Activated CD8-positive, alpha-beta memory T cell treated with anti-CD3 and anti-CD28 coated beads, Interleukin-2, amount 50 U/mL, for 1 hour (primary cell): ENCODE results near the gene ZSCAN25.
"Not testable (repeated sequence)": the region's sequence is repeated elsewhere in the genome, so short reads cannot be mapped to it uniquely, and the experiment has no call there.

Experiments used
- DNase-seq: peaks from one replicate; pipeline ENCODE4 v3.0.0-alpha.2; 2020; ENCODE audit errors: extremely low read depth

ZSCAN25 gene

DNA sequence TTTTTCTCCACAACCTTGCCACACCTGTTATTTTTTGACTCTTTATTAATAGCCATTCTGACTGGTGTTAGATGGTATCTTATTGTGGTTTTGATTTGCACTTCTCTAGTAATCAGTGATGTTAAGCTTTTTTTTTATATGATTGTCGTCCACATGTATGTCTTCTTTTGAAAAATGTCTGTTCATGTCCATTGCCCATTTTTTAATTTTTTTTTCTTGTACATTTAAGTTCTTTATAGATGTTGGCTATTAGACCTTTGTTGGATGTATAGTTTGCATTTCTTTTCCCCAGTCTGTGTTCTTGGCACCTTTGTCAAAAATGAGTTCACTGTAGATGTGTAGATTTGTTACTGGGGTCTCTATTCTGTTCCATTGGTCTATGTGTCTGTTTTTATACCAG is 28.8 kb downstream of the ZSCAN25 start:
- DNase-seq, result no peak

DNA sequence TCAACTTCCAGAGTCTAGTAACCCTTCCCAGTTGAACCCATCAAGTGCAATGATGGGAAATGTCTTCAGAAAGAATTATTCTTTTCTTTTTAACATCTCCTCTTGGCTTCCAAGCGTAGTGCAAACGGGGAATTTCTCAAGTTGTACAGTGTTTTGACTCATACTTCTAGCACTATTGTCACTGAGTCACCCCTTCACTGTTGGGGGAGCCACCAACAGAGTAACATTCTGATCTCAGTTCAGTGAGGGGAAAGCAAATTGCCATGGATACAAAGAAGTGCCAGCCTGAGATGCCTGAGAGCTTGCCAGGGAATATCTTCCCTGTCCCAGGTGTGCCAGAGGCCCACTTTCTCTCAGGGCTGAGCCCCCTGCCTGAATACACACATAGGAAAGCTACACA is 32.1 kb downstream of the ZSCAN25 start:
- no peak for DNase-seq

GRCh38 chr7:99651290-99651689 is 34.5 kb downstream of the ZSCAN25 start:
- DNase-seq, result no peak

GRCh38 chr7:99652671-99653070 is 35.9 kb downstream of the ZSCAN25 start:
- no peak for DNase-seq

DNA sequence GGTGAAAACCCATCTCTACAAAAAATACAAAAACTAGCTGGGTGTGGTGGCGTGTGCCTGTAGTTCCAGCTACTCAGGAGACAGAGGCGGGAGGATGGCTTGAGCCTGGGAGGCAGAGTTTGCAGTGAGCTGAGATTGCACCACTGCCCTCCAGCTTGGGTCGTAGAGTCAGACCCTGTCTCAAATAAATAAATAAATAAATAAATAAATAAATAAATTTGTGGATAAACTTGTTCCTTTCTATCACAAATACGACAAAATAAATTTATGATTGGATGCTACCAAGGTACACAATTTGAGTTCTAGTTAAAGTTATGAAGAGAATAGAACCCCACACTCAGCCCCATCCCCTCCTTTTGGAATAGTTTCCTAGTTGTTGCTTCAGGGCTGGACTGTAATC is 36.5 kb downstream of the ZSCAN25 start:
- not testable (repeated sequence) for DNase-seq

- DNase-seq, result no peak
Observed at GRCh38 chr7:99653754-99654153, 37.0 kb downstream of the ZSCAN25 start.

GRCh38 chr7:99654626-99655025 is 37.9 kb downstream of the ZSCAN25 start:
- DNase-seq, result not testable (repeated sequence)

DNA sequence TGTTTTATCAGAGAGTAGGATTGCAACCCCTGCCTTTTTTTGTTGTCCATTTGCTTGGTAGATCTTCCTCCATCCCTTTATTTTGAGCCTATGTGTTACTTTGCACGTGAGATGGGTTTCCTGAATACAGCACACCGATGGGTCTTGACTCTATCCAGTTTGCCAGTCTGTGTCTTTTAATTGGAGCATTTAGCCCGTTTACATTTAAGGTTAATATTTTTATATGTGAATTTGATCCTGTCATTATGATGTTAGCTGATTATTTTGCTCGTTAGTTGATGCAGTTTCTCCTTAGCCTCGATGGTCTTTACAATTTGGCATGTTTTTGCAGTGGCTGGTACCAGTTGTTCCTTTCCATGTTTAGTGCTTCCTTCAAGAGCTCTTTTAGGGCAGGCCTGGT is 41.1 kb downstream of the ZSCAN25 start:
- not testable (repeated sequence) for DNase-seq

DNA sequence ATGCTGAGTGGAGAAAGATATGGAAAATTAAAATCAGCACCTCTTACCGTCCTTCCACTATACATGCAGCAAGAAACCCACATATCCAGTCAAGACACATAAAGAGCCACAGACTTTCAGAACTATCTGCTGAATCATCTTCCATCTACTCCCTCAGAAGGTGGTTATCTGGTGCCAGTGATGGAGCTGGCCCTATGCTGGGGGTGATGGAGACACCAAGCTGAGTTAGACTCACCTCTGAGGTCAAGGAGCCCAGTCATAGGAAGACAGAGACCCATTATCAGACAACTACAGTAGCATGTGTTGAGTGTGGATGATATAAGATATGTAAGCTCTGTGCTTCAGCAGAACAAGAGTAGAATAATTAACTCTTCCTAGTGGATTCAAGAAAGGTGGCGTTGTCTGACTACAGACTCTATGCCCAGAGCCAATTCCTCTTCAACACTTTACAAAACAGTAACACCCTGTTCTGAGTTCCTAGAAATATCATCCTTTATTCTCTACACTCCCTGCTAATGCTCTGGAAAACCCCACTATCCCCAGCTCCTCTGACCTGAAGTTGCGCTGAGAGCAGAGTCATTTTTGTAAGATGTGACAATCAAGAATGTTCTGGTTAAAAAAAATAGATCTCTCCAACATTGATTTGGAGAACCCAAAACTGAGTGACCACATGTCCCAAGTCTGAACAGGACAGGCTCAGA is 48.7 kb downstream of the ZSCAN25 start:
- DNase-seq, result no peak

GRCh38 chr7:99666013-99666395 is 49.3 kb downstream of the ZSCAN25 start:
- no peak for DNase-seq

DNA sequence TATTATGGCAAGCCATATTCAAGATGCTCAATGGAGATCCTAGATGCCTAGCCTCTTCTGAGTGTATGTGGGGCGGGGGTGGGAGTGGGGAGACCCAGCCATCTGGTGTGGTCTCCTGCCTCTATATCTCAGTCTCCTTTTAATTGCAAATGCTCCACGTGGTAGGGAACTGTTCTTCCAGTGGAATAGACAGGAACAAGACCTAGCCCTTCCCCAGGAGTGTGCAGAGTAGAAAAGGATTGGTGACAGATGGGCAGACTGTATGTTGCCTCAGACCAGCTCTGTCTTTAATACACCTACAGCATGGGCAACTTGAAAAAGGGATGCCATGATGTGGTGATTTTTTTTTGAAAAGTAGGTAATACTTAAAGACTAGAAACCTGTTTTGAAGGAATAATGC is 50.4 kb downstream of the ZSCAN25 start:
- DNase-seq, result no peak

DNA sequence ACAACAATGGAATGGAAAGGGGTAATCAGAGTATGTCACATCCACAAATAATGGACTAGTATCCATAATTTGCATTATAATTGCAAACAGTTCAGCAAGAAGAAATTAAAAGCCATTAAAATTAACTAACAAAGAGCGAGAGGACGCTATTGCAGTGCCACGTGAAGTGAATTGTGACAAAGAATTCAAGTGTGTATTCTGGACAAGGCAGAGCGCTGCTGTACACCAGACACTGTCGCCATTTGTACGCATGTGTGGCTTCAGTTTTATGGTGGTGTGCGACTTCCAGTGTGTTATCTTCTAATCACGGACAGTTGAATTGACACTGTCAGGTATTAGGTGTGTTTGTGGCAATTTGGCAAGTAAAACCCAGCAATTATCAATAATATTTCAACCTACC is 51.8 kb downstream of the ZSCAN25 start:
- DNase-seq, result no peak

DNA sequence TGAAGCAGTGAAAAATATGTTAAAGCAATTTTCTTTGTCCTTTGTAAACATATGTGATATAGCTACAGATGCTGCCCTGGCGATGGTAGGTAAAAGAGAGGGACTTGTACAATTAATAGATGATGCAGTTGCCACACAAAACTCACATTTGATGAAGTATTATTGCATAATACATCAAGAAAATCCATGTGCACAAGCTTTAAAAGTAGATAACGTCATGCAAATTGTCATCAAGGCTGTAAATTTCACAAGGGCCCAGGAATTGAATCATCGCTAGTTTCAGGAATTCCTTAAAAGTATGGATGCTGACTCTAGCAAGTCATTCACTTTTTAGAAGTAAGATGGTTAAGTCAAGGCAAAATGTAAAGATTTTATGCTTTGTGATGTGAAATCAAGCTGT is 53.0 kb downstream of the ZSCAN25 start:
- no peak for DNase-seq

GRCh38 chr7:99672573-99672972 is 55.8 kb downstream of the ZSCAN25 start:
- DNase-seq, result no peak

DNA sequence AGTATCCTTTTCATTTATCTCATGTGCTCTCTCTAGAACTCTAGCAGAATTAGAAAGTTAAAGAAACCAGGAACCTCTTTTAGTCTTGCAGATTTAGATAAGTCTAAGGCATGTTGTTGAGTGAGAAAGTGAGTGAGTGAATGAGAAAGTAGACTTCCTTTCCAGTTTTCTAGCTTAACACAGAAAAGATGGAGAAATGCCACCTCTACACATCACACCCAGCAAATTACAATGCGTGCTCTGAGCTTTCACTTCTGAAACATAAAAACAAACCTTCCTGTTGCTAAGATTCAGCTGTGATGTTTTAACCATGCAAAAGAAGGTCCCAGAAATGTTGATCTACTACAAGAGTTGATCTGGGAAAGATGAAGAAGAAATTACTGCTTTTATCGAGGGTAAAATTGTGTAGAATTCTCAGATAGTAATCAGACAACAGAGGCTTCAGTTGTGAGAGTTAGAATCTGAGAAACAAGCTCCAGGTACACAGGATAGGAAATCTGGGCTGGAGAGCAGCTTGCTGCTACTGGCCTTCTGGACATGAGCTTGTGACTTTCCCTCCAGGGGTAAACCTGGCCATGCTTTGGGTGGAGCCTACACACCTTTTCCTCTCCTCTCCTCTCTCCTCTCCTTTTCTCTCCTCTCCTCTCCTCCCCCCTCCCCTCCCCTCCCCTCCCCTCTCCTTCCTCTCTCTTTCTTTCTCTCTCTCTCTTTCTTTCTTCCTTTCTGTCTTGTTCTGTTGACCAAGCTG is 58.4 kb downstream of the ZSCAN25 start:
- DNase-seq, result no peak

GRCh38 chr7:99677013-99677647 is 60.4 kb downstream of the ZSCAN25 start:
- no peak for DNase-seq

- no peak for DNase-seq
Observed at GRCh38 chr7:99677648-99678045, 60.9 kb downstream of the ZSCAN25 start.

- DNase-seq, result no peak
Observed at GRCh38 chr7:99679032-99679399, 62.3 kb downstream of the ZSCAN25 start.

GRCh38 chr7:99679400-99680191 is 62.9 kb downstream of the ZSCAN25 start, which contains the start of gene CYP3A5:
Gene CYP3A5, minus strand, starts transcription at chr7:99679996. Its CDS starts 100 bp downstream, at chr7:99679896.
- DNase-seq, result no peak
